HG03457 (cell line): ENCODE measurements around the gene TRIP10.

Source experiments
- ATAC-seq: cut with Tn5 transposase; IDR thresholded peaks from one replicate; pipeline ENCODE4 v1.9.1; 2021; ENCODE audit warnings: moderate number of reproducible peaks; ENCODE audit not compliant: unreplicated experiment

The TRIP10 gene

DNA sequence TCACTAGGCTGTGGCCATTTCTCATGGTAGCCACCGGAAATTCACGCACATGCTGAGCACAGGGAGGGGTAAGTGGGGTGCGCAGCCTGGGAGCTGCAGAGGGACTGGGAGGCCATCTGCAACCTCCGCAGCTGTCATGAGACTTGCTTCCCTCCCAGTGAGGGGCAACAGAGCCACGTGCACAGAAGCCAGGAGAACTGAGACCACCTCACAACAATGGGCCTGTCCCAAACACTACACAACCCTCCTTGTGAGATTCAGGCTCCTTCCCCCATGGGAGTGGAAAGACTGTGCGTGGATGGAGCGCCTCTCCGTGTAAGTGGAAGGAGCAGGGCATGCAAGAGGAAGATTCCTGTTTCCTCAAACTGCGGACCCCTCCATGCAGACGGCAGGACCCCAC is 27.9 kb upstream of the TRIP10 start:
- no peak for ATAC-seq

DNA sequence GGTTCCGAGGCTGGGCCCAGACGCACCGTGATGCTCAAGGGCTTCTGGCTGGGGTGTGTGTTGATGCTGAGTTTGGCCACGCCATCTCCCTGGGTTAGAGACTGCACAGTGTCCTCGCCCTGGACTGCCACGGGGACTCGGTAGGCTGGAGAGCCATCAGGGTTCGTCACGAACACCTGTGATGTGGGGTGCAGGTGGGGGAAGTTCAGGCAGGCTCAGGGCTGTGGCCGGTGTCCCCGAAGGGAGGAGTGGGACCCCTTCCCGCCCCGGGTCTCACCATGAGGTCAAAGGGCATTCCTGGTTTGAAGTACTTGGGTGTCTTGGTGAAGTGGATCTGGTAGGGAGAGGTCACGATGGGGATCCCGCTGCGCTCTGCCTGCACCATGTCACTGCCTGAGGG is 27.2 kb upstream of the TRIP10 start:
- no peak for ATAC-seq

DNA sequence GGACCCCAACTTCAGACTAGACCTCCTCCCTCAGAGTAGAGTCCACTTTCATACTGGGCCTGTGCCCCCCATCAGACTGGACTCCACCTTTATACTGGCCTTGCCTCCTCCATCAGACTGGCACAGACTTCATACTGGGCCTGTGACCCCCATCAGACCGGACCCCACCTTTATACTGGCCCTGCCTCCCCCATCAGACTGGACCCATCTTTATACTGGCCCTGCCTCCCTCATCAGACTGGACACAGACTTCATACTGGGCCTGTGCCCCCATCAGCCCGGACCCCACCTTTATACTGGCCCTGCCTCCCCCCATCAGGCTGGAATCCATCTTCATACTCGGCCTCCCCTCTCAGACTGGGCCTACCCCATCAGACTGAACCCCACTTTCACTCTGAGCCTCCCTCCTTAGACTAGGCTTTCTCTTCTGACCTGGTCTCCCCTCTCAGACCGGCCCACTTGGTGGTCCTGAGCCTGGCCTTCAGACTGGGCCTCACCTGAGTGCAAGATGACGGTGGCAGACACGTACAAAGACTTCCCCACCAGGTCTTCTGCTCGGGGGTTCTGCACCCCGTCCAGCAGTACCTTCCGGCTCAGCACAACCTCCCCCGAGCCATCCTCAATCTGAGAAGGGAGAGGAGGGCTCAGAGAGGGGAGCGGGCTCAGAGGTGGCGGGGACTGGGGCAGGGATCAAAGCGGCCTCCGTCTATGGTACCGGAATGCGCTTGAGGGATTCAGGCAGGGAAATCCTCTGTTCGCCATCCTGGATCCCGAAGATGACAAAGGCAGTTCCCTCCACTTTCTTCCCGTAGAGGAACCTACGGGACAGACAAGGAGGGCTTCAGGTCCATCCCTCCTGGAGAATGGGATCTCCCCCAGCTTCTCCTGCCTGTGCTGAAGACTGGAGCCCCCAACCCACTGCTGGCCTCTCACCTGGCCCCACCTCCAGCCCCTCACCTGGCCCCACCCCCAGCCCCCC is 26.5 kb upstream of the TRIP10 start:
- no peak for ATAC-seq

DNA sequence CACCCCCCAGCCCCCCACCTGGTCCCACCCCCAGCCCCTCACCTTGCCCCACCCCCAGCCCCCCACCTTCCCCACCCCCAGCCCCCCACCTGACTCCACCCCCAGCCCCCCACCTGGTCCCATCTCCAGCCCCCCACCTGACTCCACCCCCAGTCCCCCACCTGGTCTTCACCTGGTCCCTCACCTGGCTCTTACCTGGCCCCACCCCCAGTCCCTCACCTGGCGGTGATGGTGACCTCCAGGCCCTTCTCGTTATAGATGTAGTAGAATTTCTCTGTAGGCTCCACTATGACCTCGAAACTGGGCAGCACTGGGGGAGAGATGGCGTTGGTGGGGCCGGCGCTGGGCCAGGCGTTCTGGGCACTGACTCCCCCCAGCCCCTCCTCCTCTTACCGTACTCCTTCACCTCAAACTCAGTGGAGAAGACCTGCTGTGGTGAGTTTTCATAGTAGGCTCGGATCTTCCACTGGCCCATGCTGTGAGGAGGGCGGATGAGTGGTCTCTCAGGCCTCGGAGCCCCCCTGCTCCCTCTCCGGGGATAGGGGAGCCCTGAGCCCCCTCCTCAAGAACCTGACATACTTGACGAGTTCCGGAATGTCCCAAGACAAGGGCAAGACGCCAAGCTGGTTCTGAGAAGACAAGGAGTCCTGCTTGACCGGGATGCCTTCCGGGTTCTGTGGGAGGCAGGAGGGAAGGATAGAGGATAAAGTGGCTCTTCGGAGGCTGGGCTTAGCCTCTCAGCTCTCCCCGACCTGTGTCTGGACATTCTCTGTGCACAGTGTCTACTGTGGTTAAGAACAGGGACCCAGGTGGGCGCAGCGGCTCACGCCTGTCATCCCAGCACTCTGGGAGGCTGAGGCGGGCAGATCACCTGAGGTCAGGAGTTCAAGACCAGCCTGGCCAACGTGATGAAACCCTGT is 25.4 kb upstream of the TRIP10 start:
- ATAC-seq: no peak

DNA sequence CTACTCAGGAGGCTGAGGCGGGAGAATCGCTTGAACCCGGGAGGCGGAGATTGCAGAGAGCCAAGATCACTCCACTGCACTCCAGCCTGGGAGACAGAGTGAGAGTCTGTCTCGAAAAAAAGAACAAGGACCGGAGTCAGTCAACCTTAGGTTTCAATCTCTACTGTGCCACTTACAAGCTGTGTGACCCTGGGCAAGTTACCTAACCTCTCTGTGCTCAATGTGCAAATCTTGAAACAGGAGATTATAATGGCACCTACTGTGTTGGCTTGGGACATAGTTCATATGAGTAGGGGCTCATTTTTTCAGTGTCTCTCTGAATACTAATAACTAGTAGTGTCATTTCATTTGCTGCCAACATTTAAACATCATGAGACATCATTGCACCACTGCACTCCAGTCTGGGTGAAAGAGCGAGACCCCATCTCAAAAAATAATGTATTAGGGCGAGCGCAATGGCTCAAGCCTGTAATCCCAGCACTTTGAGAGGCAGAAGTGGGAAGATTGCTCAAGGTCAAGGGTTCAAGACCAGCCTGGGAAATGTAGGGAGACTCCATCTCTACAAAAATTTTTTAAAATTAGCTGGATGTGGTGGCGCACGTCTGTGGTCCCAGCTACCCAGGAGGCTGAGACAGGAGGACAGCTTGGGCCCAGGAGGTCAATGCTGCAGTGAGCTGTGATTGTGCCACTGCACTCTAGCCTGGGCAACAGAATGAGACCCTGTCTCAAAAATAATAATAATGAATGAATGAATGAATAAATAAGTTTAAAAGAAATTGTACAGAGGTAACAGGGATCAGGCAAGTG is 24.5 kb upstream of the TRIP10 start:
- no peak for ATAC-seq

DNA sequence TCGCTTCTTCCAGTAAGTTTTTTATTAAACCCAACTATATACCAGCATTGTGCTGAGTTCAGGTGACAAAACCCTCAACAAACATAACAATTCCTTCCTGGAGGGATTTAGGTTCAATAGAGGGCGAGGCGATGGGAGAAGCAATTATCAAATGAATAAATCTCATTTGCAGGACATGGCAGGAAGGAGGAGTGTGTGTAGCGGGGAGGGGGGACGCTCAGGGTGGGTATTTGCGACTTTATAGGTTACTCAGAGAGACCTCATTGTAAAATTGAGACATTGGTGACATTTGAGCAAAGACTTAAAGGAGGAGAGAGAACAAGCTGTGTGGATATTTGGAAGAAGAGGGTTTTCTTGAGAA is 22.9 kb upstream of the TRIP10 start:
- ATAC-seq: no peak

DNA sequence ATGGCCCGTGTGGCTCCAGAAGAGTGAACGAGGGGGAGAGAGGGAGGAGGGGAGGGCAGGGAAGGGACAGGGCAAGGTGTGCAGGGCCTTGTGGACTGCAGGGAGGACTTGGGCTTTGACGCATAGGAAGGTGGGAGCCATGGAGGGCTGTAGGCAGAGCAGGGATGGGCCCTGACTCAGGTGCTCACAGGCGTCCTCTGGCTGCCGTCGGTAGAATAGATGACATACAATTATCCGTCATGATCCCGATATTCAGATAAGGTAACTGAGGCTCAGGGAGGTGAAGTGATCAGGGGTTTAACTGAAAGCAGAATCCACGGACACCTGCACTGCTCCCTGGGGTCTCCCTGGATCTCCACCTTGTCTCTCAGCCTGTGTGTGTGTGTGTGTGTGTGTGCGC is 22.4 kb upstream of the TRIP10 start:
- no peak for ATAC-seq

DNA sequence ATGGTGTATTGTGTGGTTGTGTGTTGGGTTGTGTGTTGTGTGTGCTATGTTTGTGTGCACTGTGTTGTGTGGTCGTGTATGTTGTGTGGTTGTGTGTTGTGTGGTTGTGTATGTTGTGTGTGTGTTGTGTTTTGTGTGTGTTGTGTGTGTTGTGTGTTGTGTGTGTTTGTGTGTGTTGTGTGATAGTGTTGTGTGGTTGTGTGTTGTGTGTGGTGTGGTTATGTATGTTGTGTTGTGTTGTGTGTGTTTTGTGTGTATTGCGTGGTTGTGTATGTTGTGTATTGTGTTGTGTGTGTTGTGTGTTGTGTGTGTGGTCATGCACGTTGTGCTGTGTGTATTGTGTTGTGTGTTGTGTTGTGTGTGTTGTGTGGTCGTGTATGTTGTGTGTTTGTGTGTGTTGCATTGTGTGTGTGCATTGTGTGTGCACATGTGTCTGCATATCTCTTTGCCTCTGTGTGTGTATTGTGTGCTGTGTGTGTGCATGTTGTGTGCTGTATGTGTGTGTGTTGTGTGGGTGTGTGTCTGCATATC is 22.0 kb upstream of the TRIP10 start:
- no peak for ATAC-seq

DNA sequence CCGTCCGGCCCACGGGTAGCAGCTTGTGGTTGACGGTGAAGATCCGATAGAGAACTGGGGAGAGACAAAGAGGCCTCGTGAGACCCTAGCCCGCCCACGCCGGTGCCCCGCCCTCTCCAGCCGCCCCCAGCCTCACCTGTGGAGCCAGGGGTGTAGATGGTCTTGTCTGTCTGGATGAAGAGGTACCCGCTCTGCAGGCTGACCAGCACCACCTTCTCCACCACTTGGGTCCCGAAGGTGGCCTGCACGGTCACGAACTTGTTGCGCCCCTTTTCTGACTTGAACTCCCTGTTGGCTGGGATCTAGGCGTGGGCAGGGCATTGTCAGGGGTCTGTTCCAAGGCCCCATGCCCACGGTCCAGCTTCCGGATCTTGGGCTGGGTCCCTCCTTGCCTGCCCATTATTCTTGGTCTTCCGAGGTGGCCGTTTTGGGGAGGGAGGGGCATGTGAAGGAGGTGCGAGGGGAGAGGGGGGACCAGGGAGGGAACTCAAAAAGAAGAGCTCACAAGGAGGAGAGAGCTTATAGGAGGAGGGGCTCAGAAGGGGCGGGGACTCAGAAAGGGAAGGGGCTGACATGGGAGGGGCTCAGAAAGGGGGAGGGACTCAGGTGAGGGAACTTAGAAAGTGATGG is 21.3 kb upstream of the TRIP10 start:
- ATAC-seq: no peak

DNA sequence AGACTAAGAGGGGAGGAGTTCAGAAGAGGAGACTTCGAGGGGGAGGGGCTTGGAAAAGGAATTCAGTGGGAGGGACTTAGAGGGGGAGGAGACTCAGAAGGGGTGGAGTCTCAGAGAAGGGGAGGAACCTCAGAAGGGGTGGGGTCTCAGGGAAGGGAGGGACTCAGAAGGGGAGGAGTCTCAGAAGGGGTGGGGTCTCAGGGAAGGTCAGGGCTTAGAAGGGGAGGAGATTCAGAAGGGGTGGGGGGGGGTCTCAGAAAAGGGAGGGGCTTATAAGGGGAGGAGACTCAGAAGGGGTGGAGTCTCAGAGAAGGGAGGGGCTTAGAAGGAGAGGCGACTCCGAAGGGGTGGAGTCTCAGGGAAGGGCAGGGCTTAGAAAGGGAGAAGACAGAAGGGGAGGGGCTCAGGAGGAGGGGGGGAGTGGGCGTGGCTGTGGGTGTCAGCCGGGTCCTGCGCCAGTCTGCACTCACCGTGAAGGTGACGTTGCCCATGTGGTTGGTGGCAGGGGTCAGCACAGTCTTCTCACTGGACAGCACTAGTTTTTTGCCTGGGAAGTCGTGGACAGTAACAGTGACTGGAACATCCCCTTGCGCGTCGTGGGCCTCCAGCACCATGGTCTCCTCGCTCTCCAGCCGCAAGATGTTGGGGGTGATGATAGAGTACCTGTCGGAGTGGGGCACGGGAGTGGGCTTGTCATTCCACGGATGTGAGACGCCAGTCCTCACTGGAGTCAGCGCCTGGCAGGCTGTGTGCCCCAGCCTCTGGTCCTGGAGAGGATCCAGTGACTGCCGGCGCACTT is 20.5 kb upstream of the TRIP10 start:
- ATAC-seq: no peak

DNA sequence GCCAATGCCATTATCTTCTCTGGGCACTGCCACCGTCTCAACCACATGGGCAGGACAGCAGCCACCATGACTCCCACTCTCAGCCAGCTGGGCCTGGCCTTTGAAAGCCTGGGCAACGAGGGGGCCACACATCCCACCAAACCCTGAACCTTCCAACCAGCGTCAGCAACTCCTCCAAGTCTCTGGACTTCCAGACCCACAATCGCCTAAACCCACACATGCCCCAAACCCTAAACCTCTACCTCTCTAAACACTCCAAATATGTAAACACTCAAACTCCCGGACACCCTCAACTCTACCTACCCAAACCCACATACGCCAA is 20.0 kb upstream of the TRIP10 start:
- ATAC-seq: no peak

DNA sequence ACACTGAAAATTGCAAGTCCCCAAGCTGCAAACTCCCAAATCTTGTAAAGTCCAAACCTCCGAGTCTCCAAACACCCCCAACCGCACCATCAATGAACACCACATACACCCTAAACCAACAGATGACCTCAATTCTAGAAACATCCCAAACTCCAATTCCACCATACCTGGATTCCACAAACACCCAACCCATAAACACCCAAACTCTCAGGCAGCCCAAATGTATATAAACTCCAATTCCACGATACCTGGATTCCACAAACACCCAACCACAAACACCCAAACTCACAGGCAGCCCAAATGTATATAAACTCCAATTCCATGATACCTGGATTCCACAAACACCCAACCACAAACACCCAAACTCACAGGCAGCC is 19.5 kb upstream of the TRIP10 start:
- ATAC-seq: no peak

DNA sequence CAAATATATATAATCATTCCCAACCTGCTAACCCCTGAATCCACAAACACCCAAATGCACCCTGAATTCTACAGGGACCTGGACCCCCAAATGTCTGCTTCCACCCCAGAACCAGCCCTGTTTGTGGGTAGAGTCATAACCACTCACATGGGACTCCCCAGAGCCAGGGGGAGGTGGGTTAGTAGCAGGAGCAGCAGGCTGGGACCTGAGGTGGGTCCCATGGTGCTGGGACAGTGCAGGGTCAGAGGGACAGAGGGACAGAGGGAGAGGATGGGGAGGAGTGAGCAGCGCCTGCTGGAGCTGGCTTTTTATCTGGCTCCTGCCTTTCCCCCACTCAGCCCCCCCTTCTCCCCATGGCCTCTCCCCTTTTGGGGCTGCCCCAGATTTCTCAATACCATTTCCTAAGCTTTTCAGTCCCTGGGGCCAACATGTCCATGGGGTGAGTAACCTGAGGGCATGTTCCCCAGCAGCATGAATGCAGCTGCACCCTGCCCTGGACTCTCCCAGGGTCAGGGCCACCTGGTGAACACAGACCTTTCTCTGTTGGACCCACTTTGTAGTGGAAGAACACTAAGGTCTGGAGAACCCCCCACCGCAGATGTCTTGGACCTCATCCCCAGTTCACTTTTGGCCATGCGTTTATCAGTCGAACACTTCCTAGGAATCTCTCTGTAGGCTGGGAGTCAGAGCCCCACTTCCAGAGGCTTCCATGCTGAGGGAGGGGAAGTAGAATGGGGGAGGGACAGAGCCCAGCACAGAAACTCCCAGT is 18.9 kb upstream of the TRIP10 start, which contains the start of gene C3:
Gene C3 (minus strand): TSS at position 282 of the 769 bp plus-strand sequence. CDS start 61 bp downstream, at position 221.
- no peak for ATAC-seq

DNA sequence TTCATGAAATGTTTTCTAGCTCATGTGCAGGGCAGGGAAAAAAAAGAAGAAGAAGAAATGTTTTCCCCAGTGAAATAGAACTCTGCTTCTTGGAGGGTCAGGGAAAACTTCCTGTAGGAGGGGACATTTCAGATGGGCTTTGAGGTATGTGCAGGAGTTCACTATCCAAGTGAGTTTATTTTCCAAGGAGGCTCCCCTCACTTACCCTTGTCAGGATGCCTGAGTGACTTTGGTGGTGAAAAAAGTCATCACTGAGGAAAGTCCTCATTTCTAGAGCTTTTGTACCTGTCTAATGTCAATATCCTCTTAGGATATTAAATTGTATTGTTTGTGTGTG is 18.4 kb upstream of the TRIP10 start:
- ATAC-seq: no peak

DNA sequence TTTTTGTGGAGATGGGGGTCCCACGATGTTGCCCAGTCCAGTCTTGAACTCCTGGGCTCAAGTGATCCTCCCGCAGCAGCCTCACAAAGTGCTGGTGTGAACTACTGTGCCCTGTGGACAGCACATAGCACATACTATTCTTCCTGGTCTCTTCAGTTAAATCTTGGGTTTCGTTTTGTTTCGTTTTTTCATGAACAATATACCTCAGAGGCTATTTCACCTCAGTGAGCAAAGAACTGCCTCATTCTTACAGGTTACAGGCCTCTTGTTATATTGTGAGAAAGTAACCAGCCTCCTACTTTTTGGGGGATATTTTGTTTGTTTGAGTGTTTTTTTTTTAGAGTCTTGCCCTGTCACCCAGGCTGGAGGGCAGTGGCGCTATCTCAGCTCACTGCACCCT is 17.7 kb upstream of the TRIP10 start:
- ATAC-seq: no peak

DNA sequence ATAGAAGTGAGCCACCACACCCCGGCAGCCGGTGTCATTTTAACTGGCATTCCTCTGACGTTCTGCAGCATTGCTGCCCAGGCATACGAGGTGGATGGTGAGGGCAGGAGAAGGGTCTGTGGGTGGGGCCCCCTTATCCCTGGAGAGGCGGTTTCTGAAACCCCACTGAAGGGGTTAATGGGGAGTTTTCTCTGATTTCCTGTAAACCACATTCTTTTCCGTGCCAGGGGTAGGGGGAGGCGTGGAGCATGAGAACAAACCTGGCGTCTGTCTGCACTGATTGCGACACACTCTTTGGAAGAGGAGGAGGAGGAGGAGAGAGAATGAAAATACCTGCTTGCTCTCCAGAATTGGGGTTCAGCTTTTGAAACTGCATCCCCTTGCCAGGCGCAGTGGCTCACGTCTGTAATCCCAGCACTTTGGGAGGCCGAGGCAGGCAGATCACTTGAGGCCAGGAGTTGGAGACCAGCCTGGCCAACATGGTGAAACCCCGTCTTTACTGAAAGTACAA is 16.3 kb upstream of the TRIP10 start:
- ATAC-seq: no peak

DNA sequence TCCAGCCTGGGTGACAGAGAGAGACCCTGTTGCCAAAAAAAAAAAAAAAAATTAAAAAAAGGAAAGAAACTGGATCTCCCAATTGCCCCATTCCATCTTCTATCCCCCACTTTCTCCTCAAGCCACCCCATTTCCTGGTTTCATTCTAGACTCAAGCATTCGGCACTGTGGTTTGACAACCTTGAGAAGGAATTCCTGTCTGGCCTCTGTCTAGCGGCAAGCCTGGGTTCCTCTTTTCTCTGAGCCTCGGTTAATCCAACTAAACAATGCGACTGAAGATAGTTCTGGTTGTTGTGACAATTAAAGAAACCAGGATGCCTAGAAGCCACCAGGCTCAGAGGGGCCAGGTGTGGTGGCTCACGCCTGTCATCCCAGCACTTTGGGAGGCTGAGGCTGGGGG is 15.7 kb upstream of the TRIP10 start:
- no peak for ATAC-seq

DNA sequence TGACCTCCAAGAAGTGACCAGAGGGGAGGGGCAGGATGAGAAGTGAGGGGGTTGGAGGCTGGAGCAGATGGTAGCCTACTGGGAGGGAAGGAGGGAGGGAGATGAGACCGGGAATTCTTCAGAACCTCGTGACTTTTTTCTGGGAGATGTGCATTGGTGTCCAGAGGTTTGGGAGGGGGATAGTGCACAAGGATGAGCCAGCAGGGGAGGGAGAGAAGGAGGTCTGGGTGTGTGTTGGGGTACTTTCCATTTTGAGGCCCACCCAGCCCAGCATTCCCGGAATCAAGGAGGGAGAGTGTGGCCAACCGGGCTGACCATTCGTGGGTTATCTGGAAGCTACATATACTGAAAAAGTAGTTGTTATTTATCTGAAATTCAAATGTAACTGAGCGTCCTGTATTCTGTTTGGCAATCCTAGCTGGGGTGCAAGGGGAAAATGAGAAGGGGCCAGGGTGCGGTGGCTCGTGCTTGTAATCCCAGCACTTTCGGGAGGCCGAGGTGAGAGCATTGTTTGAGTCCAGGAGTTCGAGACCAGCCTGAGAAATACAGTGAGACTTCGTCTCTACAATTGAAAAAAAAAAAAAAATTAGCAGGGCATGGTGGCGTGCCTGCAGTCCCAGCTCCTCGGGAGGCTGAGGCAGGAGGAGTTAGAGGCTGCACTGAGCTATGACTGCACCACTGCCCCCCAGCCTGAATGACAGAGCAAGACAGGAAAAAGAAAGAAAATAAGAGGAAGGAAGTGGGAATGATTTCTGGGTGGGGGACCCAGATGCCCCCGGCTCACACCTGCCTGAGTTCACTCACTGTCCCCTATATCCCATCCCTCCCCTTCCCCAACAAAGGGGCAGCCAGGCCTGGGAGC is 14.6 kb upstream of the TRIP10 start:
- ATAC-seq: no peak
